SU-DHL-6 (cell line): ENCODE measurements around the gene COL6A2.

ENCODE experiments used
- H2AFZ ChIP-seq: fragments of 200-600 bp; sonication (generic); 2 replicates; pipeline ENCODE4 v1.6.1; 2014; ENCODE audit warnings: low read depth, mild to moderate bottlenecking, moderate library complexity, mixed read lengths, antibody characterized with exemption, low read length; ENCODE audit not compliant: severe bottlenecking
- H3F3A ChIP-seq: fragments of 200-600 bp; shearing (Covaris generic); 2 replicates; pipeline ENCODE4 v1.6.0; 2016; ENCODE audit warnings: antibody characterized with exemption, mild to moderate bottlenecking; ENCODE audit not compliant: insufficient read depth
- H3K27ac ChIP-seq: fragments of 200-600 bp; sonication (generic); 2 replicates; pipeline ENCODE4 v1.5.1; 2016; ENCODE audit warnings: low read depth, mild to moderate bottlenecking, low read length, moderate library complexity, mixed read lengths
- H3K27me3 ChIP-seq: fragments of 200-600 bp; sonication (generic), shearing (Covaris generic); 2 replicates; pipeline ENCODE4 v1.6.0; 2014; ENCODE audit warnings: mild to moderate bottlenecking, low read length
- H3K36me3 ChIP-seq: fragments of 200-600 bp; sonication (generic); 2 replicates; pipeline ENCODE4 v1.6.1; 2014; ENCODE audit warnings: mild to moderate bottlenecking, low read length, mixed read lengths
- H3K4me2 ChIP-seq: fragments of 300-600, 200-600 bp; shearing (Covaris generic), sonication (generic); 2 replicates; pipeline ENCODE4 v1.6.0; 2014; ENCODE audit warnings: low read length, low read depth, mild to moderate bottlenecking; ENCODE audit not compliant: poor library complexity, severe bottlenecking
- H3K4me3 ChIP-seq: fragments of 200-600 bp; sonication (generic); 2 replicates; pipeline ENCODE4 v1.5.1; 2014; ENCODE audit warnings: antibody characterized with exemption, low read length, mild to moderate bottlenecking, mixed read lengths; ENCODE audit not compliant: insufficient read depth, poor library complexity, severe bottlenecking
- H3K79me2 ChIP-seq: fragments of 200-600 bp; sonication (generic); 2 replicates; pipeline ENCODE4 v1.6.1; 2014; ENCODE audit warnings: mild to moderate bottlenecking, low read length, moderate library complexity; ENCODE audit not compliant: insufficient read depth
- H3K9ac ChIP-seq: fragments of 200-600 bp; sonication (generic); 2 replicates; pipeline ENCODE4 v1.7.0; 2014; ENCODE audit warnings: mild to moderate bottlenecking, low read length
- H3K9me2 ChIP-seq: fragments of 200-600 bp; sonication (generic); replicated peaks from 2 replicates; pipeline ENCODE4 v1.6.1; 2014; ENCODE audit warnings: low read length; ENCODE audit not compliant: insufficient read depth
- H3K9me3 ChIP-seq: fragments of 200-600 bp; sonication (generic); 2 replicates; pipeline ENCODE4 v1.6.1; 2014; ENCODE audit warnings: low read length, mixed read lengths; ENCODE audit not compliant: insufficient read depth
- H4K20me1 ChIP-seq: fragments of 200-600 bp; sonication (generic); 2 replicates; pipeline ENCODE4 v1.6.1; 2014; ENCODE audit warnings: low read depth, mild to moderate bottlenecking, antibody characterized with exemption, low read length, moderate library complexity, mixed read lengths
- CTCF ChIP-seq: fragments of 200-600 bp; sonication (generic); IDR thresholded peaks from one replicate; pipeline ENCODE4 v1.5.1; 2017; ENCODE audit warnings: antibody characterized with exemption, mild to moderate bottlenecking, low read length, moderate library complexity; ENCODE audit not compliant: insufficient read depth, poor library complexity, severe bottlenecking
- EZH2phosphoT487 ChIP-seq: fragments of 200-600 bp; sonication (generic), shearing (Covaris generic); conservative IDR thresholded peaks from 2 replicates; pipeline ENCODE4 v1.6.1; 2018; ENCODE audit warnings: mild to moderate bottlenecking, antibody characterized with exemption, low read length, moderate library complexity, mixed read lengths

The COL6A2 gene

DNA sequence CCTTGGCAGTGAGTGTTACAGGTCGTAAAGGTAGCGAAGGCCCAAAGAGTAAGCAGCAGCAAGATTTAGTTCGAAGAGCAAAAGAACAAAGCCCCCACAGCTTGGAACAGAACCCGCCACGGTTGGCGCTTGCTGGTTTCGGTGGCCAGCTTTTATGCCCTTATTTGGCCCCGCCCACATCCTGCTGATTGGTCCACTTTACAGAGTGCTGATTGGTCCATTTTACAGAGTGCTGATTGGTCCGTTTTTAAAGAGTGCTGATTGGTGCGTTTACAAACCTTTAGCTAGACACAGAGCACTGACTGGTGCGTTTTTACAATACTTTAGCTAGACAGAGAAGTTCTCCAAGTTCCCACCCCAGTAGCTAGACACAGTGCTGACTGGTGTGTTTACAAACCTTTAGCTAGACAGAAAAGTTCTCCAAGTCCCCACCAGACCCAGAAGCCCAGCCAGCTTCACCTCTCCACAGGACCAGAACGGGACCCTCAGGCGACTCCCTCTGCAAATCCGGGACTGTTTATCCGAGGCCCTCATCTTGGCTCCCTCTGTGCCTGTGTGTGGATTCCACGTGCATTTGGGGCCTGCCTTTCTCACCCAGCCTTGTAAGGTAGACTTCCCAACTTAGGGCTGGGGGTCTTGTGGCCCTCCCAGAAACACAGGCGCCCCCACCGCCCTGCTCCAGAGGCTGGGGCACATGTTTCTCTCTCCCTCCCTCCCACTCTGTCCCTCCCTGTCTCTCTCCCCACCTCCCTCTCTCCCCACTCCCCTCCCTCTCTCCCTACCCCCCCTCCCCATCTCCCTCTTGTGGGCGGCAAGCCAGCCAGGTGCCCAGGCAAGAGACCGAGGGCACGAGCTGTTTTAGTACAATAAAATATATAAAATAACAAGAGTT, 44.9 kb downstream of the COL6A2 start:
- TF ChIP-seq CTCF = no peak
- TF ChIP-seq EZH2phosphoT487 = no peak
- Histone ChIP-seq H3K9me2 (no peaks in the 10 kb centered on the region), H4K20me1 (no peaks in the 10 kb centered on the region), H3K36me3 (no peaks in the 10 kb centered on the region), H2AFZ (no peak overlapping the region), H3K27me3 (no peaks in the 10 kb centered on the region), H3K27ac (no peak overlapping the region), H3K79me2 (no peaks in the 10 kb centered on the region), H3K4me3 (no peak overlapping the region), H3F3A (0 out of 2 replicates have a peak, but pooled peaks cover 3% of the 10 kb centered on the region), H3K4me2 (no peak overlapping the region), H3K9me3 (no peaks in the 10 kb centered on the region), H3K9ac (no peak overlapping the region)

GRCh38 chr21:46144464-46145070, 46.7 kb downstream of the COL6A2 start:
- Histone ChIP-seq H3K27ac (no peak overlapping the region), H3K36me3 (no peaks in the 10 kb centered on the region), H3K27me3 (no peaks in the 10 kb centered on the region), H4K20me1 (no peaks in the 10 kb centered on the region), H2AFZ (no peak overlapping the region), H3K9ac (no peak overlapping the region), H3K79me2 (no peaks in the 10 kb centered on the region), H3F3A (0 out of 2 replicates have a peak, but pooled peaks cover 3% of the 10 kb centered on the region), H3K4me2 (no peak overlapping the region), H3K4me3 (no peak overlapping the region), H3K9me3 (no peaks in the 10 kb centered on the region), H3K9me2 (no peaks in the 10 kb centered on the region)
- TF ChIP-seq CTCF = no peak
- no peak for TF ChIP-seq EZH2phosphoT487

- TF ChIP-seq CTCF (no peak), EZH2phosphoT487 (no peak)
- 0 out of 2 replicates have a peak, but pooled peaks cover 3% of the 10 kb centered on the region for H3F3A ChIP-seq
- H3K27me3 ChIP-seq = no peaks in the 10 kb centered on the region
- no peaks in the 10 kb centered on the region for H3K9me2 ChIP-seq
- H4K20me1 ChIP-seq = no peaks in the 10 kb centered on the region
- no peak overlapping the region for H2AFZ ChIP-seq
- no peak overlapping the region for H3K4me2 ChIP-seq
- no peaks in the 10 kb centered on the region for H3K79me2 ChIP-seq
- H3K36me3 ChIP-seq = no peaks in the 10 kb centered on the region
- H3K4me3 ChIP-seq = no peak overlapping the region
- no peaks in the 10 kb centered on the region for H3K9me3 ChIP-seq
- H3K27ac ChIP-seq = no peak overlapping the region
- H3K9ac ChIP-seq = no peak overlapping the region
Observed at GRCh38 chr21:46145159-46145839, 47.4 kb downstream of the COL6A2 start.
